Measurements from ENCODE around the gene HSPE1.

GRCh38 chr2:197500503-197501131 lies 438 bp downstream of the HSPE1 start:
- no peak for TF ChIP-seq CEBPB (IDR thresholded peaks at IDR 0.05)
- no peak for TF ChIP-seq EP300 (IDR thresholded peaks at IDR 0.05; ENCODE audit: borderline replicate concordance)
- TF ChIP-seq CREB1 (IDR thresholded peaks at IDR 0.05; ENCODE audit: low read depth): no peak
- TF ChIP-seq EGR1 (IDR thresholded peaks at IDR 0.05): no peak
- no peak for TF ChIP-seq MAX (IDR thresholded peaks at IDR 0.05)
- TF ChIP-seq REST (IDR thresholded peaks at IDR 0.05; ENCODE audit: low read depth): no peak
- TF ChIP-seq NFIC (IDR thresholded peaks at IDR 0.05): no peak
- no peak for TF ChIP-seq FOXM1 (IDR thresholded peaks at IDR 0.05; ENCODE audit: borderline replicate concordance, low read depth)
- no peak for TF ChIP-seq TAF1 (IDR thresholded peaks at IDR 0.05; ENCODE audit: low read depth)
- no peak for TF ChIP-seq ZBTB7A (IDR thresholded peaks at IDR 0.05; ENCODE audit: low read depth)
- no peak for TF ChIP-seq USF1 (IDR thresholded peaks at IDR 0.05)
- TF ChIP-seq RAD21 (IDR thresholded peaks at IDR 0.05; ENCODE audit: low read depth): no peak
- no peak for TF ChIP-seq YY1 (IDR thresholded peaks at IDR 0.05; ENCODE audit: low read depth)
